GM23248 (cell line): ENCODE measurements around the gene LIME1. TPM values are rescaled to one million over a fixed set of nuclear protein-coding genes. Genes with fewer than 3 reads are reported as not detected.

Experiments used
- DNase-seq: peaks from one replicate; pipeline ENCODE4 v3.0.0-alpha.2; 2015
- H2AFZ ChIP-seq: fragments of 200-600 bp; sonication (generic); 2 replicates; pipeline ENCODE4 v1.6.1; 2016; ENCODE audit warnings: antibody characterized with exemption
- H3F3A ChIP-seq: fragments of 200-600 bp; sonication (generic); 2 replicates; pipeline ENCODE4 v1.6.1; 2016; ENCODE audit warnings: mild to moderate bottlenecking, antibody characterized with exemption, mixed run types; ENCODE audit not compliant: insufficient read depth
- H3K27ac ChIP-seq: fragments of 200-600 bp; sonication (generic); 2 replicates; pipeline ENCODE4 v1.5.1; 2016; ENCODE audit warnings: mild to moderate bottlenecking
- H3K27me3 ChIP-seq: fragments of 200-600 bp; sonication (generic); replicated peaks from 2 replicates; pipeline ENCODE4 v1.6.1; 2016; ENCODE audit warnings: mild to moderate bottlenecking; ENCODE audit not compliant: insufficient read depth
- H3K36me3 ChIP-seq: fragments of 200-600 bp; sonication (generic); 2 replicates; pipeline ENCODE4 v1.6.1; 2016; ENCODE audit warnings: low read depth, mild to moderate bottlenecking
- H3K4me1 ChIP-seq: fragments of 200-600 bp; sonication (generic); 2 replicates; pipeline ENCODE4 v1.6.1; 2016; ENCODE audit warnings: mild to moderate bottlenecking; ENCODE audit not compliant: insufficient read depth
- H3K4me2 ChIP-seq: fragments of 200-600 bp; sonication (generic); one replicate; pipeline ENCODE4 v1.6.1; 2016; ENCODE audit warnings: mild to moderate bottlenecking; ENCODE audit not compliant: unreplicated experiment
- H3K4me3 ChIP-seq: fragments of 200-600 bp; sonication (generic); 2 replicates; pipeline ENCODE4 v1.5.1; 2016; ENCODE audit warnings: mild to moderate bottlenecking
- H3K79me2 ChIP-seq: fragments of 200-600 bp; sonication (generic); 2 replicates; pipeline ENCODE4 v1.6.1; 2016; ENCODE audit warnings: mild to moderate bottlenecking; ENCODE audit not compliant: insufficient read depth
- H3K9ac ChIP-seq: fragments of 200-600 bp; sonication (generic); 2 replicates; pipeline ENCODE4 v1.6.1; 2016; ENCODE audit warnings: mild to moderate bottlenecking
- H3K9me2 ChIP-seq: fragments of 200-600 bp; sonication (generic); 2 replicates; pipeline ENCODE4 v1.6.1; 2016; ENCODE audit warnings: mixed run types, mild to moderate bottlenecking, moderate library complexity; ENCODE audit not compliant: insufficient read depth
- H3K9me3 ChIP-seq: fragments of 200-600 bp; sonication (generic); one replicate; pipeline ENCODE4 v1.6.1; 2017; ENCODE audit warnings: low read depth
- H4K20me1 ChIP-seq: fragments of 200-600 bp; sonication (generic); 2 replicates; pipeline ENCODE4 v1.6.0; 2016; ENCODE audit not compliant: insufficient read depth
- EZH2 ChIP-seq: fragments of 200-600 bp; sonication (generic); IDR thresholded peaks from 2 replicates; pipeline ENCODE4 v1.6.1; 2018; ENCODE audit warnings: antibody characterized with exemption, mild to moderate bottlenecking; ENCODE audit not compliant: insufficient read depth, poor library complexity, severe bottlenecking
- EZH2phosphoT487 ChIP-seq: fragments of 200-600 bp; sonication (generic); IDR thresholded peaks from 2 replicates; pipeline ENCODE4 v1.6.1; 2018; ENCODE audit warnings: antibody characterized with exemption, moderate library complexity, mild to moderate bottlenecking, low read depth; ENCODE audit not compliant: insufficient read depth
- WGBS, 2 experiments: methylation state at CpG; one replicate each; pipeline ENCODE4 v1.1.6; 2015 to 2017; ENCODE audit warnings: low lambda C conversion rate in 2 of 2, low coverage in 1 of 2; ENCODE audit errors: missing lambda C conversion rate in 2 of 2; 5-methylcytosine and 5-hydroxymethylcytosine counted together
- in situ Hi-C: fragments of 300-500 bp; cut with MboI; formaldehyde crosslinking; loops from 2 replicates; pipeline ENCODE4 v1.15.0; 2020
- polyA plus RNA-seq: library from polyadenylated mRNA; unstranded; fragments of >200 nt; fragmentation: Nextera tagmentation; extraction: Ambion mirVana; gene quantifications from 2 replicates; pipeline ENCODE4 v1.2.1, GENCODE V29; 2016
- total RNA-seq: library from RNA; depleted of rRNA; stranded (reverse); fragments of >200 nt; shearing (Covaris generic); gene quantifications from 2 replicates; pipeline ENCODE4 v1.2.3, GENCODE V29; 2014

LIME1 gene
- total and polyA plus RNA-seq, 2 experiments from 2014 or later, result 3.7 to 14.1 TPM

DNA sequence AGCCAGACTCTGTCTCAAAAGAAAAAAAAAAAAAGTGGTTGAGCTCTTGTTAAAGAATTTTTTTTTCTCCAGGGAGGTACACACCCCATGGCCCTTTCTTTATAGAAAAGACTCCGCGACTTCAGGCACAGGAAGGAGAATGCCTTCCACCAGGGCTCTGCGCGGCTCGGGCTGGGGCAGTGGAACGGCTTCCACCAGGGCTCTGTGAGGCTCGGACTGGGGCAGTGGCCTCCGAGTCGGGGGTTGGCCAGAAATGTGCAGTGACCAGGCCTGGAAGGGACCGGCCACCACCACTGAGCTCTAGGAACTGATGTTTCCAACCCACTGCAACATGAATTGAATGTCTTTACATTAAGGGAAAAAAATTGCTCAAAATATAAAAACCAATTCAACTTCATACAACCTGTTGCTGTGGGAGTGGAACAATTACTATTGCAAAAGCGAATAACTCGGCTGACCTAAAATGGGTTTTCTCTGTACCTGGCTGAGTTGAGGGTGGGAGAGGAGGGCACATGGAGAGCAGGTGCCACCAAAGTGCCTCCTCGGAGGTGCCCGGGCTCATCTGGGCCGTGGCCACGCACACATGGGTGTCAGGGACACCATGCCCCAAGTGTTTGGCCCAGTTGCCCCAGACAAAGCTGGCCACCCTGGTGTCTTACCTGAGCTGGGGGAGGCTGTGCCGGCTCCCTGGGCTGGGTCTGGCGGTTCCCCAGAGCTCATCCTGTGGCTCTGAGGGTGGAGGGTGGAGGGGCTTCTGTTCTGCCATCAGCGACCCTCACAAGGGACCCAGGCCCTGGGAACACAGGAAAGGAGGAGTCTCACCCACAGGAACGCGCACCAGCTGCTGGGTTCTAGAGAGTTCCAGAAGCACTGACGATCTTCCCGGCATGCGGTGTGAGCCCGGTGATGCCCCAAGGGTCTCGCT, 32.4 kb downstream of the LIME1 start:
- WGBS, 2 experiments, result 83 to 84% methylated on average over 25 to 26 of the region's 26 CpGs
- in situ Hi-C loops, result no loop called here
- TF ChIP-seq EZH2phosphoT487 (no peak), EZH2 (no peak)
- Histone ChIP-seq H3K4me3 (no peak overlapping the region), H3K9ac (no peak overlapping the region), H2AFZ (no peak overlapping the region), H3K36me3 (no peaks in the 10 kb centered on the region), H3K4me2 (no peak overlapping the region), H3K9me3 (no peaks in the 10 kb centered on the region), H3K79me2 (no peaks in the 10 kb centered on the region), H3F3A (no peaks in the 10 kb centered on the region), H4K20me1 (no peaks in the 10 kb centered on the region), H3K9me2 (no peaks in the 10 kb centered on the region), H3K27ac (no peak overlapping the region), H3K4me1 (no peaks in the 10 kb centered on the region), H3K27me3 (no peaks in the 10 kb centered on the region)
- DNase-seq, result no peak

DNA sequence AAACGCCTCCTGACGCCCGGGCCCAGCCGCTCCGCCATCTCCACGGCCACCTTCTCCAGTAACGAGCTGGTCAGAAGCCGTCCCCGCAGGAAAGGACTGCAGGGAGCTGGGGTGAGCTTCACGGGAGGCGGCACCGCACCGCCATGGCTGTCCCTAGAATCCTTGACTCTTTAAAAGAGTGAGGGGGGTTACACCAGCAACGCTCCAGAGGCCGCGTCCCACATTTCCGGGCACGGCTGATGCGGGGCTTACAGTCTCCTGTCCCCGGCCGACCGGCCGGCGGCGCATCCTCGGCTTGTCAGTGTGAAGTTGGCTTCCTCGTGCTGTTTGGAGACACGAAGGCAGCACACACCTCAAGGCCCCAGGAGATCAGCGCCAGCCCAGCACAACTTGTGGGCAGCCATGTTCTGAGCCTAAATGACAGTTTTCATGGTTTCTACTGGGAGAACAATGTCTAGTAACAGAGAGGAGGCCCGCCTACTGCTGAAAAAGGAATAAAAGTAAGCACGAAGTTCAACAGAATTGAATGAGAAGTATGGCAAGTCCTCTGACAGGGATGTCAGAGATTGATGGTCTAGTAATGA, 33.5 kb downstream of the LIME1 start:
- Histone ChIP-seq H3K36me3 (no peaks in the 10 kb centered on the region), H3K27ac (no peak overlapping the region), H3F3A (no peaks in the 10 kb centered on the region), H2AFZ (no peak overlapping the region), H3K9ac (no peak overlapping the region), H3K9me2 (no peaks in the 10 kb centered on the region), H3K9me3 (no peaks in the 10 kb centered on the region), H3K4me2 (no peak overlapping the region), H4K20me1 (no peaks in the 10 kb centered on the region), H3K79me2 (no peaks in the 10 kb centered on the region), H3K27me3 (no peaks in the 10 kb centered on the region), H3K4me3 (no peak overlapping the region), H3K4me1 (no peaks in the 10 kb centered on the region)
- in situ Hi-C loops, result no loop called here
- no peak for TF ChIP-seq EZH2
- no peak for TF ChIP-seq EZH2phosphoT487
- no peak for DNase-seq
- WGBS, 2 experiments, result 78 to 82% methylated on average over 31 of the region's 31 CpGs

DNA sequence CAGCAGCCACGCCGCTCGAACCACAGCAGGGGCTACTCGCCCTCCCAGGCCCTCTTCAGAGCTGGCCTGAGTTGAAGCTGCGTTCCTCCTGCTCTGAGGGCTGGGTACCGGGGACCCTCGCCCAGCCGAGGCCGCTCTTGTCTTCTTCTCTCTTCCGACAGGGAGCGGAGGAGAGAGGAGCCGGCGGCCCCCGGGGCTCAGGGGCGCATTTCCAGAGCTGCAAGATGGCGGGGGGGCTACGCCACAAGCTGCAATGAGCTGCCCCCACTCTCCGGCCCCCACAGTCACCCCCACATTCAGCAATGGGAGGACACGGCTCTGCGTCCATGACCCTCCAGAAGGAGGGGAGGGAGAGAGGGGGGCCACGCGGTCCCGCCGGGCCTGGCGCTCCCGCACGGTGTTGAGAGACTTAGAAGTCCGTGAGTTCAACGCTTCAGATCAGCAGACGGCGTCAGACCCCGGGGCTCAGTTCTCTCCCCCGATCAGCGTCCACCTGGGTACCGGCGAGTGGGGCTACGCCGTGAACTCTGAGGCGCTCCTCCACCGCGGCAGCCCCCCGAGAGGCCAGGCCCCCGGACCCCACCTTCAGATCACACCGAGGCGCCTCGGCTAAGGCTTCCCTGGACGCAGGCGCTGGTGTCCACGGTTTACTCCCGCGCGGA, 34.7 kb downstream of the LIME1 start:
- no peak for DNase-seq
- H3K27me3 ChIP-seq, result no peaks in the 10 kb centered on the region
- no peak for TF ChIP-seq EZH2
- no peak for TF ChIP-seq EZH2phosphoT487
- H3K9me3 ChIP-seq, result no peaks in the 10 kb centered on the region
- H3K27ac ChIP-seq, result no peak overlapping the region
- H2AFZ ChIP-seq, result no peak overlapping the region
- no peaks in the 10 kb centered on the region for H3K36me3 ChIP-seq
- H3K79me2 ChIP-seq, result no peaks in the 10 kb centered on the region
- H3K4me2 ChIP-seq, result no peak overlapping the region
- in situ Hi-C loops, result no loop called here
- H4K20me1 ChIP-seq, result no peaks in the 10 kb centered on the region
- WGBS, 2 experiments, result 87 to 92% methylated on average over 18 to 52 of the region's 52 CpGs
- no peak overlapping the region for H3K9ac ChIP-seq
- no peaks in the 10 kb centered on the region for H3K9me2 ChIP-seq
- H3K4me3 ChIP-seq, result no peak overlapping the region
- H3K4me1 ChIP-seq, result no peaks in the 10 kb centered on the region
- H3F3A ChIP-seq, result no peaks in the 10 kb centered on the region

DNA sequence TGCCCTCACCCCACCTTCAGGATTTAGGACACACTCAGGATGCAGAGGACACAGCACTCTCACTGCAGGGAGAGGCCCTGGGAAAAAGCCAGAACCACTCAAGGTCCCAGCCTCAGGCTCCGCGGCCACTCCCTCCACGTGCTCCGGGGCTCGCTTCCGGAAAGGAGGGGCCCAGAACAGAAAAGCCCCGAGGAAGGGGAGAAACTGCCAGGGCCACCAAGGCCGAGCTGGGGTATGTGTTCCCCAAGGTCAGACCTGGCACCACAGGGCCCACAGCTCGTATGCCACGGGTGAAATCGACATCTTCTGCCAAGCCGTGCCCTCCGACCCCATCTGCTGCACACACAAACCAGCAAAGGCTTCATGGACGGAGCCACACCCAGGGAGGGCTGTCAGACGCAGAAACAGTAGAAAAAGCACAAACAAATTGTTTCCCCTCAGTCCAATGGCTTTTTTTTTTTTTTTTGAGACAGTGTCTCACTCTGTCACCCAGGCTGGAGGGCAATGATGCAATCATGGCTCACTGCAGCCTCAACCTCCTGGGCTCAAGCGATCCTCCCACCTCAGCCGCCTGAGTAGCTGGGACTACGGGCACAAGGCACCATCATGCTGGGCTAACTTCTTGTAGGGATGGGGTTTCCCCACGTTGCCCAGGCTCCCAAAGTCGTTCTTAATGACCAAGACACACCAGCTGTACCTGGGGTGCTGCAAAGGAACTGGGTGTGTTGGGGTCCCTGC, 36.5 kb downstream of the LIME1 start:
- no peaks in the 10 kb centered on the region for H3F3A ChIP-seq
- H3K79me2 ChIP-seq, result no peaks in the 10 kb centered on the region
- H3K4me2 ChIP-seq, result no peak overlapping the region
- no peaks in the 10 kb centered on the region for H4K20me1 ChIP-seq
- no peaks in the 10 kb centered on the region for H3K4me1 ChIP-seq
- DNase-seq, result peak; percentile 26
- no peak for TF ChIP-seq EZH2
- no peak for TF ChIP-seq EZH2phosphoT487
- H2AFZ ChIP-seq, result no peak overlapping the region
- H3K27me3 ChIP-seq, result no peaks in the 10 kb centered on the region
- H3K9me2 ChIP-seq, result no peaks in the 10 kb centered on the region
- H3K27ac ChIP-seq, result no peak overlapping the region
- WGBS, 2 experiments, result 47 to 54% methylated on average over 20 of the region's 20 CpGs
- H3K36me3 ChIP-seq, result no peaks in the 10 kb centered on the region
- H3K4me3 ChIP-seq, result no peak overlapping the region
- in situ Hi-C loops, result no loop called here
- no peaks in the 10 kb centered on the region for H3K9me3 ChIP-seq
- no peak overlapping the region for H3K9ac ChIP-seq
